Measurements from ENCODE around the gene PQBP1.

DNA sequence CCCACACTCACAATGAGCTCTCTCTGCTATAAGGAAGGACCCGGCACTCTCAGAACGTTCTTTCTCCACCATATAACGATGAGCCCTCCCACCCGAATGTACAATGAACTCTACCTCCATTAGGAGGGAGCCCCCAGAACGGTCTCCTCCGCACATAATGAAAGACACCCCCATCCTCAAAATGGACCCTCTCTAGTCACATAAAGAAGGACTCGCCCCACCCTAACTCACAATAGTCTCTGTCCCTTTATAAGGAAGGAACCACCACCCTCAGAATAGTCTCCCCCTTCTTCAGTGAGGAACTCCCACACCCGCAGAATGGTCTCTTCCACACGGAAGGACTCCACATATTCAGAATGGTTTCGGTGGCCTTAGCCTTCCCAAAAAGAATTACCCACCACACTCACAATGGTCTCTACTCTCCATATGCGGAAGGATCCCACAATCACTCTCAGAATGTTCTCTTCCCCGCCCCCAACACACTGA is 13.2 kb downstream of the PQBP1 start:
- no peak for TF ChIP-seq YY1 (IDR thresholded peaks at IDR 0.05; ENCODE audit: insufficient read depth, insufficient read length)
- no peak for TF ChIP-seq ZNF274 (IDR thresholded peaks at IDR 0.05; ENCODE audit: low read depth, low read length)
- TF ChIP-seq SUZ12 (IDR thresholded peaks at IDR 0.05; ENCODE audit: extremely low read depth, insufficient read depth, insufficient read length): no peak
